Measurements from ENCODE around the gene GLE1. TPM values are rescaled to one million over a fixed set of nuclear protein-coding genes. Genes with fewer than 3 reads are reported as not detected.

Gene GLE1
- total RNA-seq, 1 donor from 2014 or later: 19.6 TPM

DNA sequence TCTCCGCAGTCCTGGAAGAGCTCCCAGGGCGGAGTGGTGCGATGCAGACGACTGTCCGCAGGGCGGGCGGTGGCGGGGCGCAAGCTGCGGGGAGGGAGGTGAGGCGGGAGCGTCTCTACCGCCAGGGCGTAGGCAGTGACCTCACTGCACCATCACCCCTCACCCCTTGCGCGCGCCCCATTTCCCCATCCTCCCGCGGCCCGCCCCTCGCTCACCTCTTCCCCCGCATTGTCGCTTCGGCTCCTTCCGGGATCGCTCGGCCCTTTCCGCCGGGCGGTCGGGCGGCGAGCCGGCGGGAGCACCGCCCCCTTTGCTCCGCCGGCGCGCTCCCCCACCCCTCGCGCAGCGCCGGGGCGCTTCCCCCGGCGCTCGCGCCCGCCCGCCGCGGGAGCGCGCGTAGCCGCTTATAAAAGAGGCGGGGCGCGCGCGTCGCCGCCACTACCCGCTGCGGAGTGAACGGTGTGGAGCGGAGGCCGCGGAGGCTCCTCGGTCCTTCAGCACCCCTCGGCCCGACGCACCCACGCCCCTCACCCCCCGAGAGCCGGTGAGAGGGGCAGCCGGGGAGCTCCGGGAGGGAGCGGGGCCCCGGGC, 47.7 kb downstream of the GLE1 start, which contains the start of gene SPTAN1:
Gene SPTAN1 (plus strand): TSS at position 435 of the 591 bp plus-strand sequence. CDS start 14,154 bp downstream, outside the sequence.
- peak; percentile 87 for DNase-seq (ENCODE audit: low spot score, unreplicated experiment)
- H3K27me3 Mint-ChIP-seq: peaks cover 8% of the 10 kb centered on the region
- TF ChIP-seq CTCF (IDR thresholded peaks at IDR 0.05; ENCODE audit: unreplicated experiment): no peak
- no peaks in the 10 kb centered on the region for H3K9me3 Mint-ChIP-seq (ENCODE audit: low read depth)
- no peaks in the 10 kb centered on the region for H3K36me3 Mint-ChIP-seq (ENCODE audit: insufficient read depth)
- H3K4me3 Mint-ChIP-seq (ENCODE audit: low read depth): no peak within 1 kb of the TSS
- H3K4me1 Mint-ChIP-seq (ENCODE audit: low read depth): peaks cover 12% of the 10 kb centered on the region
- H3K27ac Mint-ChIP-seq: peak within 1 kb of the TSS; percentile 89

- peak; percentile 61 for DNase-seq (ENCODE audit: low spot score, unreplicated experiment)
- Mint-ChIP-seq H3K27me3 (peaks cover 8% of the 10 kb centered on the region), H3K36me3 (ENCODE audit: insufficient read depth) (no peaks in the 10 kb centered on the region), H3K9me3 (ENCODE audit: low read depth) (no peaks in the 10 kb centered on the region), H3K27ac (no peak overlapping the region), H3K4me3 (ENCODE audit: low read depth) (no peak overlapping the region), H3K4me1 (ENCODE audit: low read depth) (peaks cover 15% of the 10 kb centered on the region)
- no peak for TF ChIP-seq CTCF (IDR thresholded peaks at IDR 0.05; ENCODE audit: unreplicated experiment)
These were observed 48.4 kb downstream of the GLE1 start for GRCh38 chr9:128552744-128553440.

GRCh38 chr9:128553728-128554127, 49.2 kb downstream of the GLE1 start:
- Mint-ChIP-seq H3K4me3 (ENCODE audit: low read depth) (no peak overlapping the region), H3K4me1 (ENCODE audit: low read depth) (peaks cover 23% of the 10 kb centered on the region), H3K36me3 (ENCODE audit: insufficient read depth) (no peaks in the 10 kb centered on the region), H3K27me3 (peaks cover 8% of the 10 kb centered on the region), H3K27ac (no peak overlapping the region), H3K9me3 (ENCODE audit: low read depth) (no peaks in the 10 kb centered on the region)
- TF ChIP-seq CTCF (IDR thresholded peaks at IDR 0.05; ENCODE audit: unreplicated experiment): no peak
- DNase-seq (ENCODE audit: low spot score, unreplicated experiment): no peak

- Mint-ChIP-seq H3K4me3 (ENCODE audit: low read depth) (no peak overlapping the region), H3K9me3 (ENCODE audit: low read depth) (no peaks in the 10 kb centered on the region), H3K36me3 (ENCODE audit: insufficient read depth) (no peaks in the 10 kb centered on the region), H3K4me1 (ENCODE audit: low read depth) (peaks cover 27% of the 10 kb centered on the region), H3K27me3 (peaks cover 7% of the 10 kb centered on the region), H3K27ac (no peak overlapping the region)
- no peak for DNase-seq (ENCODE audit: low spot score, unreplicated experiment)
- TF ChIP-seq CTCF (IDR thresholded peaks at IDR 0.05; ENCODE audit: unreplicated experiment): no peak
These were observed 49.8 kb downstream of the GLE1 start for GRCh38 chr9:128554155-128554862.

DNA sequence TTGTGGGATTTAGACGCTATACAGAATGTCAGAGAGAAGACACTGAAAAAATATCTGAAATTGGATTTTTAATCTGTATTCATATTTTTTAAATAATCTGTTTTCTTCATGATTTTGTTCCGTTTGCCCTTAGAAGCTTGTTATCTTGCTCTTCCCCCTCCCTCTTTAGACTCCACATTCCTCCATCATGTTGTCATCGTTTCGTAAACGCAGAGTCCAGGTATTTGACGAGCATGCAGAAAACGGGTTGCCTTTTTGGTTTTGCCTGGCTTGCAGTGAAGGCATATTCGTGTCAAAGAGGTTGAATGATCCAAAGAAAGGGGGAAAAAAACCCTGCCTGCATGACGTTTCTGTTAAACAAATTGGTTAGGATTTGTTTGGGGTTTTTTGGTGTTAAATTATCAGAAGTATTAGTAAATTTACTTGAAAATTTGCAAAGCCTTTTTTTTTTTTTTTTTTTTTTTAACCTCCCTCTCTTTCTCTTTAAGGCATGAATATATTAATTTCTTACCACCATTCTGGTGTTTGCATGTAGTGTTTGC, 50.7 kb downstream of the GLE1 start:
- Mint-ChIP-seq H3K27me3 (peaks cover under 1% of the 10 kb centered on the region), H3K9me3 (ENCODE audit: low read depth) (no peaks in the 10 kb centered on the region), H3K4me1 (ENCODE audit: low read depth) (peaks cover 27% of the 10 kb centered on the region), H3K27ac (no peak overlapping the region), H3K4me3 (ENCODE audit: low read depth) (no peak overlapping the region), H3K36me3 (ENCODE audit: insufficient read depth) (no peaks in the 10 kb centered on the region)
- no peak for DNase-seq (ENCODE audit: low spot score, unreplicated experiment)
- TF ChIP-seq CTCF (IDR thresholded peaks at IDR 0.05; ENCODE audit: unreplicated experiment): no peak

Data from progenitor cell of endocrine pancreas (in vitro differentiated cells).